Neural cell (in vitro differentiated cells): ENCODE measurements around the gene EXOC1L. TPM values are rescaled to one million over a fixed set of nuclear protein-coding genes. Genes with fewer than 3 reads are reported as not detected.

Source experiments
- polyA plus RNA-seq: library from polyadenylated mRNA; depleted of rRNA; stranded (reverse); fragments of >200 nt; gene quantifications from 2 replicates; pipeline ENCODE4 v1.2.3, GENCODE V29; 2014
- small RNA-seq, 3 experiments: library from RNA; depleted of rRNA; stranded (forward); fragments of <200 nt; gene quantifications; one replicate each; pipeline ENCODE3, GENCODE V24; 2012

EXOC1L gene
- polyA plus RNA-seq, 1 donor from 2014 or later: not detected

Small RNA genes within 50 kb of the gene (small RNA-seq; reads per million reads assigned to genes)
- gene RNU6-276P: 0 reads per million in 3 experiments
- 0 to 0.65 (median 0) reads per million in 3 experiments for gene RNU6-652P

Other genes with a start within 250 kb of the EXOC1L start
- not detected in 2 replicates for gene PDCL2, start 227.5 kb upstream of the EXOC1L start, polyA plus RNA-seq
- gene NMU, start 183.5 kb upstream of the EXOC1L start, polyA plus RNA-seq: 47.2 and 55.7 TPM in 2 replicates
- 100 and 106 TPM in 2 replicates for gene EXOC1, start 33.9 kb downstream of the EXOC1L start, polyA plus RNA-seq
- 5.2 and 6.7 TPM in 2 replicates for gene CEP135, start 129.2 kb downstream of the EXOC1L start, polyA plus RNA-seq